Spleen (tissue), 7 donors: ENCODE measurements around the gene CLEC3B.

Experiments
- CTCF ChIP-seq, 11 experiments: fragments of 200-600 bp in 7 of 11; fragments of 450-650 bp in 4 of 11; sonication (generic) in 4 of 11; IDR thresholded peaks in 8 of 11; conservative IDR thresholded peaks in 3 of 11; 1 replicate in 7 of 11; 2 replicates in 4 of 11; pipeline versions ENCODE4 v1.4.0 to v1.8.0; 2016 to 2021; ENCODE audit warnings: antibody characterized with exemption in 11 of 11, inconsistent platforms in 4 of 11, mild to moderate bottlenecking in 1 of 11
- POLR2AphosphoS5 ChIP-seq, 3 donors: sonication (generic); formaldehyde crosslinking; IDR thresholded peaks; one replicate each; pipeline ENCODE4 v1.5.1; 2017; ENCODE audit warnings: antibody characterized with exemption in 3 of 3
- donor health status: DM: no; HTN: no; CAD: no; lungs with moderate emphysema.
- donor health status: DM: no; HTN: no; CAD: no.
- donor health status: DM: no; HTN: no; CAD: no.

GRCh38 chr3:45037720-45038455 lies 11.8 kb downstream of the CLEC3B start:
- TF ChIP-seq POLR2AphosphoS5 (IDR thresholded peaks at IDR 0.05), result peak in 2 of 3 donors; percentile 74 to 78
- TF ChIP-seq CTCF (IDR thresholded peaks at IDR 0.05 in 8 of 11, conservative IDR thresholded peaks at IDR 0.05 in 3 of 11), result peak; percentile 86 to 98 (median 96)
